Neural crest cell (in vitro differentiated cells): Measurements from ENCODE around the gene UQCRFS1. TPM values are rescaled to one million over a fixed set of nuclear protein-coding genes. Genes with fewer than 3 reads are reported as not detected.
A peak's percentile ranks its signal among the peaks of the same experiment; 100 is the strongest.

Source experiments
- DNase-seq: peaks from one replicate; pipeline ENCODE4 v3.0.0; 2021; ENCODE audit warnings: low read depth, mixed read lengths, low spot score
- H3K27ac Mint-ChIP-seq: one replicate; pipeline ENCODE4 v1.8.0; 2021; ENCODE audit warnings: mild to moderate bottlenecking, mixed read lengths; ENCODE audit not compliant: unreplicated experiment
- H3K27me3 Mint-ChIP-seq: 2 replicates; pipeline ENCODE4 v1.8.0; 2021; ENCODE audit warnings: low read depth, mild to moderate bottlenecking, mixed read lengths
- H3K36me3 Mint-ChIP-seq: 2 replicates; pipeline ENCODE4 v1.8.0; 2021; ENCODE audit warnings: low read depth, mild to moderate bottlenecking, mixed read lengths
- H3K4me1 Mint-ChIP-seq: 2 replicates; pipeline ENCODE4 v1.8.0; 2021; ENCODE audit warnings: mixed read lengths
- H3K4me3 Mint-ChIP-seq: one replicate; pipeline ENCODE4 v1.8.0; 2021; ENCODE audit warnings: mild to moderate bottlenecking, mixed read lengths
- H3K9me3 Mint-ChIP-seq: 2 replicates; pipeline ENCODE4 v1.8.0; 2021; ENCODE audit warnings: mixed read lengths
- total RNA-seq: library from RNA; stranded (reverse); gene quantifications from 2 replicates; pipeline ENCODE4 v1.2.1, GENCODE V29; 2021
- TF ChIP-seq, protein P1 (sequence below): fragments of 200-600 bp; sonication (generic); conservative IDR thresholded peaks from 2 replicates; pipeline ENCODE4 v1.5.0; 2021; ENCODE audit warnings: antibody characterized with exemption, mild to moderate bottlenecking

UQCRFS1 gene
- total RNA-seq, 1 donor from 2014 or later, result 34.8 TPM

DNA sequence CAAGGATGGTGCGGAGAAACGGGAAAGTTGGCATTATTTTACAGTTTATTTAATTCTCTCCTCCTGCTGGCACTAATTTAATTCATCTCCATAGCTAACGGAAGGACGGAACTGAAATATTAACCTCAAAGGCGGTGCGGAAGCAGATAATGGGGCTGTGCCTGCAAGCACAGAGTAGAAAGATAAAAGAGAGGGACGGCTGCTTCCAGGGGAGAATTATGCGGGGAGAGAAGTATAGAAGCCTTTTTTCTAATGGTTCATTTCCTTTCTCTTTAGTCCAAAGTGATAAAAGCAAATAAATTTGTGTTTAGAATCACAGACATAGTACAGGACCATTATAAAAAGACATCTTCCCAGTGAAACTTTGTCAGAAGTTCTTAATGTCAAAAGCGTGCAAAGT is 34.5 kb upstream of the UQCRFS1 start:
- Mint-ChIP-seq H3K4me3 (no peak overlapping the region), H3K4me1 (peaks cover 9% of the 10 kb centered on the region), H3K9me3 (no peaks in the 10 kb centered on the region), H3K36me3 (no peaks in the 10 kb centered on the region), H3K27ac (no peak overlapping the region), H3K27me3 (peaks cover 58% of the 10 kb centered on the region)
- no peak for DNase-seq
- TF ChIP-seq, protein P1, sequence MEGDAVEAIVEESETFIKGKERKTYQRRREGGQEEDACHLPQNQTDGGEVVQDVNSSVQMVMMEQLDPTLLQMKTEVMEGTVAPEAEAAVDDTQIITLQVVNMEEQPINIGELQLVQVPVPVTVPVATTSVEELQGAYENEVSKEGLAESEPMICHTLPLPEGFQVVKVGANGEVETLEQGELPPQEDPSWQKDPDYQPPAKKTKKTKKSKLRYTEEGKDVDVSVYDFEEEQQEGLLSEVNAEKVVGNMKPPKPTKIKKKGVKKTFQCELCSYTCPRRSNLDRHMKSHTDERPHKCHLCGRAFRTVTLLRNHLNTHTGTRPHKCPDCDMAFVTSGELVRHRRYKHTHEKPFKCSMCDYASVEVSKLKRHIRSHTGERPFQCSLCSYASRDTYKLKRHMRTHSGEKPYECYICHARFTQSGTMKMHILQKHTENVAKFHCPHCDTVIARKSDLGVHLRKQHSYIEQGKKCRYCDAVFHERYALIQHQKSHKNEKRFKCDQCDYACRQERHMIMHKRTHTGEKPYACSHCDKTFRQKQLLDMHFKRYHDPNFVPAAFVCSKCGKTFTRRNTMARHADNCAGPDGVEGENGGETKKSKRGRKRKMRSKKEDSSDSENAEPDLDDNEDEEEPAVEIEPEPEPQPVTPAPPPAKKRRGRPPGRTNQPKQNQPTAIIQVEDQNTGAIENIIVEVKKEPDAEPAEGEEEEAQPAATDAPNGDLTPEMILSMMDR, result no peak

DNA sequence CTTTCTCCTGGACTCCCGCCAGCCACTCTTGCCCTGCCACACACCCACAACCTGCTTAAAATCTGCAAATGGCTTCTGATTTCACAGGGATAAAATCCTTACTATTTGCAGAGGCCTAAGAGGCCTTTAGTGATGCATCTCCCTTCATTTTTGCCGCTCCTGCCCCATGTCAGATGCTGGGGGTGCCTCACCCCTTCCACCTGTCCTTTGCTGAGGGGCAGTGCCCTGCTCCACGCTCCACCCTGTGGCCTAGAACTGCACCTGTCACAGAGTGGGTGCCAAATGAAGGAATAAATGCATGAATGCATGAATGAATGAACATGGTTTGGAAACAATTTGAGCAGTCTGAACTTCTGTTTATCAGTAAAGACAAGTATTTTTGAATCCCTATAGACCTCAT is 34.1 kb upstream of the UQCRFS1 start:
- DNase-seq, result no peak
- Mint-ChIP-seq H3K27ac (no peak overlapping the region), H3K36me3 (no peaks in the 10 kb centered on the region), H3K4me1 (peaks cover 7% of the 10 kb centered on the region), H3K4me3 (no peak overlapping the region), H3K9me3 (no peaks in the 10 kb centered on the region), H3K27me3 (peaks cover 54% of the 10 kb centered on the region)
- TF ChIP-seq, protein P1, result peak; percentile 31

DNA sequence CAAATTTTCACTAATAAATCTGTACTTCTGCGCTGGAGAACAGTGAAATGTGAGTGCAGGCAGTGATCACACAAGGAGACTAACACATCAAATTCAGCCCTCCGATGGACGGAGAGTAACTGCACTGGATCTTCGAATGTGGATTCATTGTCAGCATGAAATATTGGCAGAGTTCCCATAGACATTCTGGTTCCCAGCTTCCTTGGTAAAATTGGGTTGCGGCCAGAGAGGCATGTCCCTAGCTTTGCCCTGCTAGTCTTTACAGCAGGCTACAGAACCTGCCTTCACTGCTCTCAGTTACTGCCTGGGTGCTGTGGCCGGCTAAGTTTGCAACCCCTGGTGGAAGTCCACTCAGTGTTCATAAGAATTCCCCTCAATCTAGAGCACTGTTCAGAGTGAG is 32.3 kb upstream of the UQCRFS1 start:
- H3K4me3 Mint-ChIP-seq, result no peak overlapping the region
- DNase-seq, result no peak
- H3K36me3 Mint-ChIP-seq, result no peaks in the 10 kb centered on the region
- H3K4me1 Mint-ChIP-seq, result peaks cover 7% of the 10 kb centered on the region
- H3K9me3 Mint-ChIP-seq, result no peaks in the 10 kb centered on the region
- no peak overlapping the region for H3K27ac Mint-ChIP-seq
- TF ChIP-seq, protein P1, result no peak
- peaks cover 52% of the 10 kb centered on the region for H3K27me3 Mint-ChIP-seq

DNA sequence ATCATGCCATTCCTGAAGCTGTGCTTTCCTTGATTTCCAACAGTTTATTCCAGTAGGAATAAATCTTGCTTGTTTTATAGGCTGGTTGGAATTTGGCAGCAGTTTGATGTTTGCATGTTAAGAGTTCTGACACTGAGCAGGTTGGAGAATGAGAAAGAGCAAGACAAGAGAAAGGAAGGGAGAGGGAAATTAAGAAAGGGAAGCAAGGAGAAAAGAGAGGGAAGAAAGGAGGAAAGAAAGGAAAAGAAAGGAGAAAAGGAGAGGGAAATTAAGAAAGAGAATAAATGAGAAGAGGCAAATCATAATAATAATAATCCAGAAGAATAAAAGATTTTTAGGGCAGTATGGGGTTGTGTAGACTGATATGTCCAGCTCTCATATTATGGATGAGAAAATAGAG is 28.4 kb upstream of the UQCRFS1 start:
- Mint-ChIP-seq H3K36me3 (no peaks in the 10 kb centered on the region), H3K4me1 (peaks cover 3% of the 10 kb centered on the region), H3K9me3 (no peaks in the 10 kb centered on the region), H3K27ac (no peak overlapping the region), H3K4me3 (no peak overlapping the region), H3K27me3 (peaks cover 34% of the 10 kb centered on the region)
- no peak for DNase-seq
- TF ChIP-seq, protein P1, result no peak

DNA sequence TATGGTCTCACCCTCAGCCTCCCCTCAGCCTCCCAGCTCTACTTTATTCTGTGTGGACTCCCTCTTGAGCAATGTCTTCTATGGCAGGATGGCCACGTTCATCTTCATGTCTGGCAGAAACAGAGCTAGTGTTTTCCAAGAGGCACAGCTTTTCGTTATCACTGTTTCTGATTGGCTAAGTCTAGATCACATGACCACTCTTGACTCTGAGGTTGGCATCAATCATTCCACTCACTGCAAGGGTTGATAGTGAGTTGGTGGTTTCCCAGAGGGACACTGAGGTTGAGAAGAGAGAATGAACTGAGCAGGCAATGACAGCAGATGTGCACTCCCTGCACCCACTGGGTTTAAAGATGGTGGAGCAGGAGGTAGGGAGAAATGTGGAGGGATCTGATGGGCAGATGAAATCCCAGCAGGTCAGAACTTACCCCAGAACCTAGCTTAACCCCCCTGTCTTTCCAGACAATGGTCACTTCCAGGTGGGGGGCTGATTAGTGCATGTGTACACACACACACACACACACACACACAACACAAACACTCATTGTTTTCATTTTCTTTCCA is 26.3 kb upstream of the UQCRFS1 start:
- Mint-ChIP-seq H3K4me1 (peaks cover 3% of the 10 kb centered on the region), H3K36me3 (no peaks in the 10 kb centered on the region), H3K27ac (no peak overlapping the region), H3K27me3 (peaks cover 37% of the 10 kb centered on the region), H3K9me3 (peaks cover 2% of the 10 kb centered on the region), H3K4me3 (no peak overlapping the region)
- no peak for DNase-seq
- TF ChIP-seq, protein P1, result no peak
